Measurements from ENCODE around the gene KIF26B.

KIF26B gene

DNA sequence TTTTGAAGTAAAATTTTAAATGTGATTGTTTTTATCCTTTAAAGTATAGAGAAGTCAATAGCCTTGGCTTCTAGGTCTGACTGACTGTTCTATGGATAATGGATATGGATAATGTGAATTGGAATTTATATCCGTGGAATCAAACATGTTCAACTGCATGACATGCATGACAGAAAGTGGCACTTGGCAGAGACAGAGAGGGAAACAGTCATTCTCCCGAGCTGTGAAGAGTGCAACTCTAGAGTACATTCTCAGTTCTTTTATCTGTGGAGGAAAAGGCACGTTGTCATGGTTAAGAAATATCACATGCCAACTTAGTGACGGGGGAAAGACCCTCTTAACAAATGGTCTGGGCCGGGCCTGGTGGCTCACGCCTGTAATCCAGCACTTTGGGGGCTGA, 67.0 kb downstream of the KIF26B start:
- no peaks in the 10 kb centered on the region for H3F3A ChIP-seq (ENCODE audit: insufficient read depth, low read length)
- no peaks in the 10 kb centered on the region for H3K9me2 ChIP-seq (ENCODE audit: low read depth, low read length)
- no peaks in the 10 kb centered on the region for H3K36me3 ChIP-seq (ENCODE audit: insufficient read depth, low read length)
- H3K27me3 ChIP-seq (ENCODE audit: insufficient read depth, low read length), result no peaks in the 10 kb centered on the region
- H4K20me1 ChIP-seq (ENCODE audit: insufficient read depth, low read length), result no peaks in the 10 kb centered on the region
- no peak overlapping the region for H3K9ac ChIP-seq (ENCODE audit: low read length)
- H3K79me2 ChIP-seq (ENCODE audit: insufficient read depth, low read length), result no peaks in the 10 kb centered on the region
- H3K27ac ChIP-seq (ENCODE audit: low read depth, low read length, poor library complexity, severe bottlenecking), result no peak overlapping the region
- no peaks in the 10 kb centered on the region for H3K4me1 ChIP-seq (ENCODE audit: insufficient read depth, low read length, severe bottlenecking)
- no peak overlapping the region for H3K4me2 ChIP-seq (ENCODE audit: low read length)
- no peak overlapping the region for H3K4me3 ChIP-seq (ENCODE audit: low read depth, low read length, poor library complexity, severe bottlenecking)
- no peak for TF ChIP-seq EZH2 (IDR thresholded peaks at IDR 0.05; ENCODE audit: borderline replicate concordance, low read length)
- TF ChIP-seq CTCF (IDR thresholded peaks at IDR 0.05; ENCODE audit: low read length), result no peak
- no peak overlapping the region for H2AFZ ChIP-seq (ENCODE audit: low read length)
- no peaks in the 10 kb centered on the region for H3K9me3 ChIP-seq (ENCODE audit: low read length)

DNA sequence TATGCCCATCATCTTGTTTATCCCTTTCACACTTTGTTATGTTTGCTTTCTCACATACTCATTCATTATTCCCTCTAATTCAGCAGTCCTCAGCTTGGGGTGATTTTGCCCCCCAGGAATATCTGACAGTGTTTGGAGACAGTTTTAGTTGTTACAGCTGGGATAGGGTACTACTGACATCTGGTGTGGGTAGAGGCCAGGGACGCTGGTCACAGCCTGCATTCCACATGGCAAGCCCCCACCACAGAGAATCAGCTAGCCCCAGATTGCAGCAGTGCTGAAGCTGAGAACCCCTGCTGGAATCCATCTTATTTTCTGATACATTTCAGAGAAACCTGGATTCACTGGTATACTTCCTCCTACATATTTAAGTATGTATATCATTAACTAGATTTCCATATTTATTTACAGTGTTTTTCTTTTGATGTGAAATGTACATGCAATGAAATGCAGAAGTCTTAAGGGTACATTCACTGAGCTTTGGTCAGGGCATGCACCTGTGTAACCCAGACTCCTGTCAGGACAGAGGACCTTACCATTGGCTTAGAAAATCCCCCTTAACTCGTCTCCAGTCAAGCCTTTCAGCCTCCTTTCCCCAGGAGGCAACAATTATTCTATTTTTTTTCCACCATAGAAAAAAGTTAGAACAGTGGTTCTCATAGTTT, 68.3 kb downstream of the KIF26B start:
- H3K9me2 ChIP-seq (ENCODE audit: low read depth, low read length), result no peaks in the 10 kb centered on the region
- no peak overlapping the region for H3K4me2 ChIP-seq (ENCODE audit: low read length)
- no peak overlapping the region for H3K9ac ChIP-seq (ENCODE audit: low read length)
- no peak overlapping the region for H2AFZ ChIP-seq (ENCODE audit: low read length)
- no peaks in the 10 kb centered on the region for H3F3A ChIP-seq (ENCODE audit: insufficient read depth, low read length)
- H3K4me1 ChIP-seq (ENCODE audit: insufficient read depth, low read length, severe bottlenecking), result no peaks in the 10 kb centered on the region
- H3K27me3 ChIP-seq (ENCODE audit: insufficient read depth, low read length), result no peaks in the 10 kb centered on the region
- no peaks in the 10 kb centered on the region for H3K79me2 ChIP-seq (ENCODE audit: insufficient read depth, low read length)
- H3K36me3 ChIP-seq (ENCODE audit: insufficient read depth, low read length), result no peaks in the 10 kb centered on the region
- TF ChIP-seq EZH2 (IDR thresholded peaks at IDR 0.05; ENCODE audit: borderline replicate concordance, low read length), result no peak
- TF ChIP-seq CTCF (IDR thresholded peaks at IDR 0.05; ENCODE audit: low read length), result no peak
- no peaks in the 10 kb centered on the region for H4K20me1 ChIP-seq (ENCODE audit: insufficient read depth, low read length)
- no peaks in the 10 kb centered on the region for H3K9me3 ChIP-seq (ENCODE audit: low read length)
- H3K4me3 ChIP-seq (ENCODE audit: low read depth, low read length, poor library complexity, severe bottlenecking), result no peak overlapping the region
- no peak overlapping the region for H3K27ac ChIP-seq (ENCODE audit: low read depth, low read length, poor library complexity, severe bottlenecking)

DNA sequence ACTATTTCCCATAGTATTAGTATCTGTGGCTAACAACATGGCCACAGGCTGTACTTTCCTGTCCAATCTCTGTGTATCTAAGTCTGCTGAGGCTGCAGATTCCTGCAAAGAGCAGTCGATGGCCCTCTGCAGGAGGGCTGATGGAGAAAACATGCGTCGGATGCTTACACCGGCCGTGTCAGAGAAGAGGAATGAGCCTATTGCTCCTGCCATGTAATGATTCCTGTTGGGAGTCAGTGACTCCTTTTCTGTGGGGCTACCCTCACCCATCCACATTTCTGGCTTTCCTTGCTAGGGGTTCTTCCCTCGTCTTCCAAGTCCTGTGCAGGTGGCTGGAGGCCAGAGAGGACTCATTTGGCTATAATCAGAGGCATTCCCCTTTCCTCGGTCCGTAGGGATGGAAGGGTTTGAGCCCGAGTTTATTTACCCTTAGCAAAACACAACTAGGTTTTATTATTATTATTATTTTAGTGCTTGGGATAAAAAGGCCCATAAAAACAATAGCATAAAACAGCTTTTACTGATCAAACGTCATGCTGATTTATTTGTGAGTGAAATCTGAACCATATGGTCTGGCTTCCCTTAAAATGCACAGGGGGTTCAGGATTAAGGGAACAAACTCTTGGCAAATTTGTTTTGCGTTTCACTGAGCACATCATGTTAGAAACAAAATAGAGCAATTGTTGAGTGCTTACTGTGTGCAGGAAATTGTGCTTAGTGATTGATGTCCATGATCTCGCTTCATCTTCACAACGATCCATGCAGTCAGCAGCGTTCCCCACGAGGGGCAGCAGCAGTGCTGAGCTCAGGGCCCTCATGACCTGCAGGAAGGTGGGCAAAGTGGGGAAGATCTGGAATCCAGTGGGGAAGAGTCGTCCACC, 70.8 kb downstream of the KIF26B start:
- H2AFZ ChIP-seq (ENCODE audit: low read length), result no peak overlapping the region; the same call in 1 of the 2 replicates
- H3K36me3 ChIP-seq (ENCODE audit: insufficient read depth, low read length), result no peaks in the 10 kb centered on the region
- no peaks in the 10 kb centered on the region for H3K9me2 ChIP-seq (ENCODE audit: low read depth, low read length)
- no peaks in the 10 kb centered on the region for H3K79me2 ChIP-seq (ENCODE audit: insufficient read depth, low read length)
- H3K9me3 ChIP-seq (ENCODE audit: low read length), result no peaks in the 10 kb centered on the region
- H3F3A ChIP-seq (ENCODE audit: insufficient read depth, low read length), result no peaks in the 10 kb centered on the region
- no peak for TF ChIP-seq EZH2 (IDR thresholded peaks at IDR 0.05; ENCODE audit: borderline replicate concordance, low read length)
- H3K4me1 ChIP-seq (ENCODE audit: insufficient read depth, low read length, severe bottlenecking), result no peaks in the 10 kb centered on the region
- no peak overlapping the region for H3K4me3 ChIP-seq (ENCODE audit: low read depth, low read length, poor library complexity, severe bottlenecking)
- H4K20me1 ChIP-seq (ENCODE audit: insufficient read depth, low read length), result no peaks in the 10 kb centered on the region
- no peak overlapping the region for H3K27ac ChIP-seq (ENCODE audit: low read depth, low read length, poor library complexity, severe bottlenecking)
- H3K9ac ChIP-seq (ENCODE audit: low read length), result no peak overlapping the region
- H3K27me3 ChIP-seq (ENCODE audit: insufficient read depth, low read length), result 0 out of 2 replicates have a peak, but pooled peaks cover 3% of the 10 kb centered on the region
- no peak overlapping the region for H3K4me2 ChIP-seq (ENCODE audit: low read length)
